ENCODE data around the gene LRRC75B.

The LRRC75B gene

GRCh38 chr22:24587948-24588347 is 4.9 kb downstream of the LRRC75B start:
- no peak for DNase-seq (ENCODE audit: low spot score)
- no peak for TF ChIP-seq CTCF (IDR thresholded peaks at IDR 0.05; ENCODE audit: extremely low read depth, insufficient read depth, missing control alignments)
- in situ Hi-C loops (cut with MboI; ENCODE audit: low pct_unique_long_range_greater_than_20kb, low sequenced_read_pairs, unreplicated experiment), result no loop called here

- in situ Hi-C loops (cut with MboI; ENCODE audit: low pct_unique_long_range_greater_than_20kb, low sequenced_read_pairs, unreplicated experiment), result no loop called here
- no peak for DNase-seq (ENCODE audit: low spot score)
- no peak for TF ChIP-seq CTCF (IDR thresholded peaks at IDR 0.05; ENCODE audit: extremely low read depth, insufficient read depth, missing control alignments)
Observed at GRCh38 chr22:24587251-24587650, 5.6 kb downstream of the LRRC75B start.

- in situ Hi-C loops (cut with MboI; ENCODE audit: low pct_unique_long_range_greater_than_20kb, low sequenced_read_pairs, unreplicated experiment), result no loop called here
- TF ChIP-seq CTCF (IDR thresholded peaks at IDR 0.05; ENCODE audit: extremely low read depth, insufficient read depth, missing control alignments), result no peak
- DNase-seq (ENCODE audit: low spot score), result no peak
Observed at GRCh38 chr22:24585927-24586546, 6.8 kb downstream of the LRRC75B start.

GRCh38 chr22:24585461-24585860 is 7.4 kb downstream of the LRRC75B start:
- no peak for DNase-seq (ENCODE audit: low spot score)
- TF ChIP-seq CTCF (IDR thresholded peaks at IDR 0.05; ENCODE audit: extremely low read depth, insufficient read depth, missing control alignments), result no peak
- in situ Hi-C loops (cut with MboI; ENCODE audit: low pct_unique_long_range_greater_than_20kb, low sequenced_read_pairs, unreplicated experiment), result no loop called here

- DNase-seq (ENCODE audit: low spot score), result no peak
- in situ Hi-C loops (cut with MboI; ENCODE audit: low pct_unique_long_range_greater_than_20kb, low sequenced_read_pairs, unreplicated experiment), result no loop called here
- TF ChIP-seq CTCF (IDR thresholded peaks at IDR 0.05; ENCODE audit: extremely low read depth, insufficient read depth, missing control alignments), result no peak
Observed at GRCh38 chr22:24584871-24585411, 7.9 kb downstream of the LRRC75B start.

GRCh38 chr22:24584166-24584790 is 8.6 kb downstream of the LRRC75B start:
- in situ Hi-C loops (cut with MboI; ENCODE audit: low pct_unique_long_range_greater_than_20kb, low sequenced_read_pairs, unreplicated experiment), result no loop called here
- TF ChIP-seq CTCF (IDR thresholded peaks at IDR 0.05; ENCODE audit: extremely low read depth, insufficient read depth, missing control alignments), result no peak
- DNase-seq (ENCODE audit: low spot score), result no peak
